ENCODE results near the gene HDAC7.

Gene HDAC7

GRCh38 chr12:47835831-47836155 lies 16.1 kb upstream of the HDAC7 start:
- TF ChIP-seq SP1 (IDR thresholded peaks at IDR 0.05) (no peak), FOXA1 (IDR thresholded peaks at IDR 0.05) (no peak), ELF4 (IDR thresholded peaks at IDR 0.05) (no peak), ZNF384 (IDR thresholded peaks at IDR 0.05) (no peak), LEF1 (IDR thresholded peaks at IDR 0.05; ENCODE audit: borderline replicate concordance) (no peak), FOXK2 (IDR thresholded peaks at IDR 0.05) (no peak), BHLHE40 (IDR thresholded peaks at IDR 0.05; ENCODE audit: borderline replicate concordance) (no peak), HDGF (IDR thresholded peaks at IDR 0.05; ENCODE audit: borderline replicate concordance) (no peak), SUZ12 (IDR thresholded peaks at IDR 0.05) (no peak), FOXM1 (IDR thresholded peaks at IDR 0.05; ENCODE audit: borderline replicate concordance) (no peak), CTBP1 (IDR thresholded peaks at IDR 0.05; ENCODE audit: borderline replicate concordance) (no peak), PKNOX1 (IDR thresholded peaks at IDR 0.05) (no peak), TARDBP (IDR thresholded peaks at IDR 0.05) (no peak), ARNT (IDR thresholded peaks at IDR 0.05) (no peak), L3MBTL2 (conservative IDR thresholded peaks at IDR 0.05) (no peak), NFRKB (IDR thresholded peaks at IDR 0.05) (no peak)
- no peak for DNase-seq (ENCODE audit: extremely low spot score)
- ChIA-PET POLR2A (interaction anchor here (0.5 to 2.8 kb wide), 4 partner anchors 16 to 130 kb away, joined by 3 to 9 read pairs (median 4); partner anchors contain the start of genes HDAC7 and RPAP3), CTCF (interaction anchor here (0.6 to 2.4 kb wide), 7 partner anchors 22 to 106 kb away, joined by 3 to 10 read pairs (median 6); no protein-coding TSS in a partner anchor)

- CTCF ChIA-PET = interaction anchor here (0.6 to 2.4 kb wide), 6 partner anchors 22 to 98 kb away, joined by 3 to 10 read pairs (median 6); no protein-coding TSS in a partner anchor
- TF ChIP-seq FOXK2 (IDR thresholded peaks at IDR 0.05) = no peak
- TF ChIP-seq LEF1 (IDR thresholded peaks at IDR 0.05; ENCODE audit: borderline replicate concordance) = no peak
- no peak for TF ChIP-seq HDGF (IDR thresholded peaks at IDR 0.05; ENCODE audit: borderline replicate concordance)
- no peak for TF ChIP-seq FOXA1 (IDR thresholded peaks at IDR 0.05)
- TF ChIP-seq SP1 (IDR thresholded peaks at IDR 0.05) = no peak
- TF ChIP-seq SUZ12 (IDR thresholded peaks at IDR 0.05) = no peak
- no peak for TF ChIP-seq ZNF384 (IDR thresholded peaks at IDR 0.05)
- no peak for TF ChIP-seq NFRKB (IDR thresholded peaks at IDR 0.05)
- no peak for TF ChIP-seq FOXM1 (IDR thresholded peaks at IDR 0.05; ENCODE audit: borderline replicate concordance)
- TF ChIP-seq PKNOX1 (IDR thresholded peaks at IDR 0.05) = no peak
- no peak for TF ChIP-seq TARDBP (IDR thresholded peaks at IDR 0.05)
- no peak for TF ChIP-seq BHLHE40 (IDR thresholded peaks at IDR 0.05; ENCODE audit: borderline replicate concordance)
- TF ChIP-seq ELF4 (IDR thresholded peaks at IDR 0.05) = no peak
- TF ChIP-seq CTBP1 (IDR thresholded peaks at IDR 0.05; ENCODE audit: borderline replicate concordance) = no peak
- no peak for TF ChIP-seq L3MBTL2 (conservative IDR thresholded peaks at IDR 0.05)
- TF ChIP-seq ARNT (IDR thresholded peaks at IDR 0.05) = no peak
- DNase-seq (ENCODE audit: extremely low spot score) = no peak
- POLR2A ChIA-PET = interaction anchor here (0.5 to 2.8 kb wide), 4 partner anchors 15 to 129 kb away, joined by 3 to 9 read pairs (median 4); partner anchors contain the start of genes HDAC7 and RPAP3
Observed at GRCh38 chr12:47835006-47835830, 15.5 kb upstream of the HDAC7 start.

GRCh38 chr12:47834199-47834903 lies 14.6 kb upstream of the HDAC7 start:
- DNase-seq (ENCODE audit: extremely low spot score) = no peak
- ChIA-PET CTCF (interaction anchor here (0.6 to 2.4 kb wide), 3 partner anchors 18 to 67 kb away, joined by 3 to 10 read pairs (median 3); no protein-coding TSS in a partner anchor), POLR2A (interaction anchor here (1.4 to 2.8 kb wide), 2 partner anchors 14 to 21 kb away, joined by 5 to 9 read pairs; partner anchors contain the start of gene HDAC7)
- TF ChIP-seq LEF1 (IDR thresholded peaks at IDR 0.05; ENCODE audit: borderline replicate concordance) (no peak), FOXK2 (IDR thresholded peaks at IDR 0.05) (no peak), L3MBTL2 (conservative IDR thresholded peaks at IDR 0.05) (no peak), ARNT (IDR thresholded peaks at IDR 0.05) (no peak), CTBP1 (IDR thresholded peaks at IDR 0.05; ENCODE audit: borderline replicate concordance) (no peak), ZNF384 (IDR thresholded peaks at IDR 0.05) (no peak), SP1 (IDR thresholded peaks at IDR 0.05) (no peak), FOXA1 (IDR thresholded peaks at IDR 0.05) (no peak), ELF4 (IDR thresholded peaks at IDR 0.05) (no peak), HDGF (IDR thresholded peaks at IDR 0.05; ENCODE audit: borderline replicate concordance) (no peak)

- no peak for DNase-seq (ENCODE audit: extremely low spot score)
Observed at GRCh38 chr12:47833591-47834012, 13.9 kb upstream of the HDAC7 start.

More at GRCh38 chr12:47833591-47834012, 13.9 kb upstream of the HDAC7 start:
- CTCF ChIA-PET = interaction anchor here (0.6 to 2.4 kb wide), 4 partner anchors 15 to 67 kb away, joined by 3 to 10 read pairs (median 4); no protein-coding TSS in a partner anchor
- no peak for TF ChIP-seq HDGF (IDR thresholded peaks at IDR 0.05; ENCODE audit: borderline replicate concordance)
- TF ChIP-seq L3MBTL2 (conservative IDR thresholded peaks at IDR 0.05) = no peak
- no peak for TF ChIP-seq FOXA1 (IDR thresholded peaks at IDR 0.05)
- no peak for TF ChIP-seq SP1 (IDR thresholded peaks at IDR 0.05)
- no peak for TF ChIP-seq NFRKB (IDR thresholded peaks at IDR 0.05)
- no peak for TF ChIP-seq LEF1 (IDR thresholded peaks at IDR 0.05; ENCODE audit: borderline replicate concordance)
- TF ChIP-seq PKNOX1 (IDR thresholded peaks at IDR 0.05) = no peak
- no peak for TF ChIP-seq CTBP1 (IDR thresholded peaks at IDR 0.05; ENCODE audit: borderline replicate concordance)
- TF ChIP-seq BHLHE40 (IDR thresholded peaks at IDR 0.05; ENCODE audit: borderline replicate concordance) = no peak
- TF ChIP-seq ZNF384 (IDR thresholded peaks at IDR 0.05) = no peak
- no peak for TF ChIP-seq ARNT (IDR thresholded peaks at IDR 0.05)
- TF ChIP-seq FOXM1 (IDR thresholded peaks at IDR 0.05; ENCODE audit: borderline replicate concordance) = no peak
- no peak for TF ChIP-seq SUZ12 (IDR thresholded peaks at IDR 0.05)
- TF ChIP-seq FOXK2 (IDR thresholded peaks at IDR 0.05) = no peak
- POLR2A ChIA-PET = interaction anchor here (1.1 to 2.8 kb wide), 3 partner anchors 13 to 20 kb away, joined by 3 to 9 read pairs (median 5); partner anchors contain the start of gene HDAC7
